GM21447 (cell line): ENCODE results near the gene EXOSC7.
"Not testable (repeated sequence)": the region's sequence is repeated elsewhere in the genome, so short reads cannot be mapped to it uniquely, and the experiment has no call there.

Experiments
- ATAC-seq: cut with Tn5 transposase; IDR thresholded peaks from one replicate; pipeline ENCODE4 v1.9.1; 2021; ENCODE audit not compliant: unreplicated experiment

Gene EXOSC7

DNA sequence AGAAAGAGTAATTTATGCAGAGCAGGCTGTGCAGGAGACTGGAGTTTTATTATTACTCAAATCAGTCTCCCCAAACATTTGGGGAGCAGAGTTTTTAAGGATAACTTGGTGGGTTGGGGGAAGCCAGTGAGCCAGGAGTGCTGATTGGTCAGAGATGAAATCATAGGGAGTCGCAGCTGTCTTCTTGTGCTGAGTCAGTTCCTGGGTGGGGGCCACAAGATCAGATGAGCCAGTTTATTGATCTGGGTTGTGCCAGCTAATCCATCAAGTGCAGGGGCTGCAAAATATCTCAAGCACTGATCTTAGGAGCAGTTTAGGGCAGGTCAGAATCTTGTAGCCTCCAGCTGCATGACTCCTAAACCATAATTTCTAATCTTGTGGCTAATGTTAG is 77.8 kb downstream of the EXOSC7 start:
- not testable (repeated sequence) for ATAC-seq

DNA sequence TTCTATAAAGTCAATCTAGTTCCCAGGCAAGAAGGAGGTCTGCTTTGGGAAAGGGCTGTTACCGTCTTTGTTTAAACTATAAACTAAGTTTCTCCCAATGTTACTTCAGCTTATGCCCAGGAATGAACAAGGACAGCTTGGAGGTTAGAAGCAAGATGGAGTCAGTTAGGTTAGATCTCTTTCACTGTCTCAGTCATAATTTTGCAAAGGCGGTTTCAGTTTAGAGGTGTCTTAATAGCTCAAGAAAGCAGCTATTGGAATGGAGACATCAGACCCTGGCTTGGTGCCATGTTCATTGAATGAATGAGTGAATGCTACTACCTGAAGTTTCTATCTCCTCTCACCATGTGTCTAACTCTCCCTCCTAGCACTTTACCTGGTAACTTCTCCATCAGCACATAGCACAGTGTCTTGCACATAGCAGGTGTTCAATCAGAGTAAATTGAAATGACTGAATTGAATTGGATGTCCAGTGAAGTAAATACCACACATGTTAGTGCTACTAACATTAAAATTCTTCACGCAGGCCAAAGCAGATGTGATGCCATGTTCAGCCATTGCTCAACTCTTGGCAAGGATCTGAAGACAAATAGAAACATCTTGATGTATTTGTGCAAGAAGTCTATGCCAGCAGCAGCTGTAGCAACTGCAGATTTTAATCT is 78.3 kb downstream of the EXOSC7 start:
- no peak for ATAC-seq

DNA sequence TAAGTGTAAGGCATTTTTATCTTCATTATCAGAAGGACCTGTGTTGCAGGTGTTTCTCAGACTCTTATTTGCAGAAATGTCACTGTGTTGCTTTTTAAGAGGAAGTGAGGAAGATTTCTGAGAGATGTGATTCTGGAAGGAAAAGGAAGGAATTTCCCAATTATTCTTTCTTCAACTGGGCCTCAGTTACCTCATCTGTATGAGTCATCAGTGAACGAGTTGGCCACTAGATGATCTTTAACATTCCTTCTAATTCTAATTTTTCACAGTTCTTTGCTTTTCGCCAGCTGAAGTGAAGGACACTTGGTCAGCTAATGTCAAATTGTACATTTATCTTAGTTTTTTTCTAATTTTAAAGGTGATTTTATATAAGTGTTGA is 79.0 kb downstream of the EXOSC7 start:
- no peak for ATAC-seq

DNA sequence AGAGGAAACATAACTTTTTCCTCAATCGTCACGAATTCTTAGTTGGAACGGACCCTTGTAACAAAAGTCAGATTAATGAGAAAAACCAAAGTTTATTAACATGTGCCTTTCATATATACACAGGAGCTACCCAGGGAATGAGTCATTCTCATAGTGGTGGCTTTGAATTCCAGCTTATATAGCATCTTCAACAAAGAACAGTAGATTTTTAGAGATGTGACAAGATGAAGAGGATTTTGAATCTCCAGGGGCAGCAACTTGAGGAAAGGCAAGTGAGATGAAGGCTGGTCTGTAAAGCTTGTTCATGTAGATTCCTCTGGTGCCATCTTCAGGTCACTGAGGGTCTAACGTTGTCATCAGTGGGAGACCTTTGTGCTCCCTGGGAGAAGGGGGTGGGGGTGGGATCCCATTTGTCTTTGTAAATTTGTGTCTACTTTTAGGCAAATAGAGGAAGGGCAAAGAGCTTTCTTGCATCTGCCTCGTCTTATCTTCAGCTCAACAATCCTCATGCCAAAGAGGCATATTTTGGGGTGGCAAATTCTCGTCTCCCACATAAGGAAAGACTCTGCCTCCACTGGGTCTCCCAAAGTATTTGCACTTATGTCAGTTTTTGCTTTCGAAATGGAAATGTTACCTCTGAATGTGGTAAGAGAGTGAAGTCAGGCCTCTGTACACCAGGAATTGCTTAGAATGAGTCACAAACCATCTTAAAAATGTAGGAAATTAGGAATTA is 79.5 kb downstream of the EXOSC7 start:
- ATAC-seq: no peak

DNA sequence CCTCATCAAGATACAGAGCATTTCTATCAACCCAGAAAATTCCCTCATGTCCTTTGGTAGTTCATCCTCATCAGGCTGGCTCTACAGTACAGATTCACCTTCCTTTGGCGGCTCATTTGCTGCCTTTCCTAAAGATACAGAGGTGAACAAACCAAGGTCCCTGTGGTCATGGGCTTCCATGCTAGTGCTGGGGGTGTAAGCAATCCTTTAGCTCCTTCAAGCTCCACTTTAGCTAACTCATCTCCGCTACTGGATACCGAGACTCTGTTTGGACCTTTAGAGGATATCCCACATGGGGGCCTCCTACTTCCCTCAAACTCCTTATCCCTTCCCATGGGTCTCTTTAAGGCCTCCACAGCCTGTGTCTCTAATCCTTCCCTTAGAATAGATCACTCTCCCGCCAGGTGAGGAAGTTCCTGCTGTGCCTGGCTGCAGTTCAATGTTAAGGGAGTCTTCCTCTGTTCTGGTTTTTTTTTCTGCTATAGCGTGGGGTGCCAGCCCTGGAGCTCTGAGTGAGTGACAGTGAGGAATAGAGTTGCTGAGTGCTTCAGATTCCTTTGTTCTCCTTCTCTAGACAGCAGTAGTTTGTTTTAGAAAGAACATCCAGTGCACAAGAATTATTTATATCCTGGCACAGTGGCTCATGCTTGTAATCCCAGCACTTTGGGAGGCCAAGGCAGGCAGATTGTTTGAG is 80.7 kb downstream of the EXOSC7 start:
- ATAC-seq: no peak

DNA sequence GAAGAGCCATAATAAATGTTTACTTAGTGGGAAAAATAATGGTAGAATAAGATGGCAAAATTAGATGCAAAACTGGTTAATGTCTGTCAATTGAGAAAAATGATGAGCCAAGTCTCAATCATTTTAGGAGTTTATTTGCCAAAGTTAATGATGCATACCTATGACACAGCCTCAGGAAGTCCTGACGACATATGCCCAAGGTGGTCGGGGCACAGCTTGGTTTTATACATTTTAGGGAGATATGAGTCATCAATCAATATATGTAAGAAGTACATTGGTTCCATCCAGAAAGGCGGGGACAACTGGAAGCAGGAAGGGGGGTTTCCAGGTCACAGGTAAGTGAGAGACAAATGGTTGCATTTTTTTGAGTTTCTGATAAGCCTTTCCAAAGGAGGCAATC is 81.5 kb downstream of the EXOSC7 start:
- no peak for ATAC-seq

DNA sequence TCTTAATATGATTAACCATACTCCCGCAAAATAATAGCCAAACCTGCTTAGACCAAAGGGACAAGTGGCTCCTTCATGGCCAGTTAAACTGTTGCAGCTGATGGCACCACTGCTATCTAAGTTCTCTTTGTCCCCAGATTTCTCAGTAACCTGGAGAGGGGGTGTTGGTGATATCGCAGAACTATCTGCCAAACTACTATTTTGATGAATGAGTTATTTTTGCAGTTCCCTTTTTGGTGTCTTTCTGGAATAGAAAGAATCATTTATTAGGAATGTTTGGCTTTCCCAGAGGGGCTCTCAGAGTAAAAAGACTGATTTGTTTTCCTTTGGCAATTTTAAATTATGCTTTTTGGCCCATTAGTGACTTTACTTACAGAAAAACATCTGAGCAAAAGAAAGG is 83.1 kb downstream of the EXOSC7 start:
- no peak for ATAC-seq

DNA sequence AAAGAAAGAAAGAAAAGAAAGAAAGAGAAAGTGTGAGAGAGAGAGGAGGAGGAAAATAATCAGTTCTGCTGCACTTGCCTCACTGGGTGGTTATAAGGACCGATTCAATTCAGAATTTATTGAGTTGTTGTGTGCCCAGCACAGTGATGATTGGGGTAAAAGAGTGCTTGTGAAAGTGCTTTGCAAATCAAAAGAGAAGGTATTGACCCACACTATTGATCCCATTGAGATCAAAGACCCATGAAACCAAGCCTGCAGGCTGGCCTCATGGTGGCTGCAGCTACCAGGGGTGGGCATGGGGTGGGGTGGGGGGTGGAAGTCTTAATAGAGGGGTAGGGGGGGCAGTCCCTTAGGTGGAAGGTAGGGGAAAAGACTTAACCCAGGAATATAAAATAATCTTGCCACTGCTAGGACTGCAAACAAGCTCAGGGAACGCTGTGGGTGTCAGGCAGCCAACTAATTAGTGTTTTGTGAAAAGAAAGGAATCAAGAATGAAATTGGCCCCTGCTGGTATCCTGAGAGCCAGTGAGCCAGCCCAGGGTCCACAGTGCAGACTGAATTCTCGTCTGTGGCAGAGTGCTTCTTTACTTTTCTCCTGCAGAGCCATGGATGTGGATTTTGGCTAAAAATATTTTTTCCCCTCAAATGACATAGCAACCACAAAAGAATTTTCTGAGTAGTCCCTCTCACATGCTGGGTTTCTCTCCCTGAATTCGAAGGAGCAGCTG is 84.3 kb downstream of the EXOSC7 start:
- ATAC-seq: no peak
